Prostate gland (tissue), 2 donors: ENCODE measurements around the gene SKAP1. TPM values are rescaled to one million over a fixed set of nuclear protein-coding genes. Genes with fewer than 3 reads are reported as not detected.
"Not testable (repeated sequence)": the region's sequence is repeated elsewhere in the genome, so short reads cannot be mapped to it uniquely, and the experiment has no call there.

Experiments used
- DNase-seq: peaks from one replicate; pipeline ENCODE4 v3.0.0-alpha.2; 2019; ENCODE audit warnings: low spot score
- H3K27ac ChIP-seq, 2 donors: fragments of 200-600 bp; sonication (generic); 2 replicates each; pipeline ENCODE4 v1.5.1; 2017 to 2019
- H3K27me3 ChIP-seq: fragments of 200-600 bp; sonication (generic); replicated peaks from 2 replicates; pipeline ENCODE4 v1.5.1; 2019; ENCODE audit not compliant: insufficient read depth
- H3K36me3 ChIP-seq, 2 donors: fragments of 200-600 bp; sonication (generic); 1 replicate in 1 of 2; 2 replicates in 1 of 2; pipeline versions ENCODE4 v1.5.1 to v1.8.1; 2017 to 2019
- H3K4me1 ChIP-seq: fragments of 200-600 bp; sonication (generic); replicated peaks from 2 replicates; pipeline ENCODE4 v1.5.1; 2019
- H3K4me3 ChIP-seq, 2 donors: fragments of 200-600 bp; sonication (generic); 2 replicates each; pipeline ENCODE4 v1.5.1; 2017 to 2019
- H3K9me3 ChIP-seq: fragments of 200-600 bp; sonication (generic); 2 replicates; pipeline ENCODE4 v1.5.1; 2017
- CTCF ChIP-seq, 4 experiments: fragments of 200-600 bp in 2 of 4; fragments of 450-650 bp in 2 of 4; sonication (generic) in 2 of 4; IDR thresholded peaks; 1 replicate in 3 of 4; 2 replicates in 1 of 4; pipeline ENCODE4 v1.5.1; 2016 to 2019; ENCODE audit warnings: antibody characterized with exemption in 4 of 4, mild to moderate bottlenecking in 2 of 4, moderate library complexity in 2 of 4
- POLR2A ChIP-seq: fragments of 450-650 bp; IDR thresholded peaks from one replicate; pipeline ENCODE4 v1.6.1; 2016; ENCODE audit warnings: antibody characterized with exemption, mild to moderate bottlenecking
- POLR2AphosphoS5 ChIP-seq: sonication (generic); formaldehyde crosslinking; IDR thresholded peaks from one replicate; pipeline ENCODE4 v1.6.1; 2017; ENCODE audit warnings: antibody characterized with exemption
- WGBS: methylation state at CpG from one replicate; pipeline ENCODE4 v1.1.5; 2018; 5-methylcytosine and 5-hydroxymethylcytosine counted together
- intact Hi-C: fragments of 100-400 bp; cut with DNase I; formaldehyde crosslinking; loops from one replicate; pipeline ENCODE4 v1.14.2; 2022
- total RNA-seq, 2 donors: library from RNA; depleted of rRNA; stranded (reverse); fragments of >200 nt; gene quantifications; one replicate each; pipeline ENCODE4 v1.1.0, GENCODE V29; 2016

Gene SKAP1
- total RNA-seq, 2 donors from 2014 or later: 1.1 to 1.4 TPM

GRCh38 chr17:48246612-48247011 lies 183.4 kb downstream of the SKAP1 start:
- no peaks in the 10 kb centered on the region for H3K4me1 ChIP-seq
- H3K27ac ChIP-seq: no peak overlapping the region
- no peaks in the 10 kb centered on the region for H3K9me3 ChIP-seq
- intact Hi-C loops: no loop called here
- no peak overlapping the region for H3K4me3 ChIP-seq
- no peak for TF ChIP-seq POLR2A
- TF ChIP-seq POLR2AphosphoS5: no peak
- TF ChIP-seq CTCF (IDR thresholded peaks at IDR 0.05): no peak
- H3K27me3 ChIP-seq: no peaks in the 10 kb centered on the region
- 79% methylated on average over 2 of the region's 2 CpGs for whole genome bisulfite sequencing
- no peaks in the 10 kb centered on the region for H3K36me3 ChIP-seq
- DNase-seq: no peak

GRCh38 chr17:48245465-48246033 lies 184.5 kb downstream of the SKAP1 start:
- H3K4me3 ChIP-seq, DNase-seq, intact Hi-C loops, H3K27ac ChIP-seq, H3K36me3 ChIP-seq, H3K27me3 ChIP-seq, H3K9me3 ChIP-seq, H3K4me1 ChIP-seq: not testable (repeated sequence)
- 93% methylated on average over 5 of the region's 5 CpGs for WGBS

GRCh38 chr17:48244814-48245213 lies 185.2 kb downstream of the SKAP1 start:
- Histone ChIP-seq H3K27me3 (no peaks in the 10 kb centered on the region), H3K9me3 (no peaks in the 10 kb centered on the region), H3K36me3 (no peaks in the 10 kb centered on the region), H3K4me3 (no peak overlapping the region), H3K4me1 (no peaks in the 10 kb centered on the region), H3K27ac (no peak overlapping the region)
- TF ChIP-seq POLR2AphosphoS5: no peak
- no peak for TF ChIP-seq POLR2A
- no peak for TF ChIP-seq CTCF (IDR thresholded peaks at IDR 0.05)
- intact Hi-C loops: no loop called here
- no peak for DNase-seq
- WGBS: 76% methylated on average over 1 of the region's 1 CpG

GRCh38 chr17:48244121-48244711 lies 185.8 kb downstream of the SKAP1 start:
- intact Hi-C loops: no loop called here
- TF ChIP-seq POLR2AphosphoS5: no peak
- no peak for TF ChIP-seq POLR2A
- TF ChIP-seq CTCF (IDR thresholded peaks at IDR 0.05): no peak
- Histone ChIP-seq H3K4me1 (no peaks in the 10 kb centered on the region), H3K9me3 (no peaks in the 10 kb centered on the region), H3K36me3 (no peaks in the 10 kb centered on the region), H3K27me3 (no peaks in the 10 kb centered on the region), H3K4me3 (no peak overlapping the region), H3K27ac (no peak overlapping the region)
- DNase-seq: no peak
- WGBS: 36% methylated on average over 3 of the region's 3 CpGs

GRCh38 chr17:48241770-48242497 lies 188.1 kb downstream of the SKAP1 start:
- no peaks in the 10 kb centered on the region for H3K27me3 ChIP-seq
- no peaks in the 10 kb centered on the region for H3K4me1 ChIP-seq
- TF ChIP-seq CTCF (IDR thresholded peaks at IDR 0.05): no peak
- no peak for TF ChIP-seq POLR2A
- no peak for TF ChIP-seq POLR2AphosphoS5
- no peaks in the 10 kb centered on the region for H3K36me3 ChIP-seq
- no peak overlapping the region for H3K27ac ChIP-seq
- no peak for DNase-seq
- intact Hi-C loops: no loop called here
- H3K9me3 ChIP-seq: no peaks in the 10 kb centered on the region
- 79% methylated on average over 7 of the region's 7 CpGs for WGBS
- no peak overlapping the region for H3K4me3 ChIP-seq
